CD4-positive, alpha-beta memory T cell (primary cell): Measurements from ENCODE around the gene TEX22. TPM values are rescaled to one million over a fixed set of nuclear protein-coding genes. Genes with fewer than 3 reads are reported as not detected.

Experiments
- CTCF ChIA-PET: fragments of 350-600 bp; sonication (Branson Sonifier 250); formaldehyde crosslinking; loops from one replicate; lab custom pipeline; 2021; ENCODE audit warnings: inconsistent platforms; ENCODE audit not compliant: partially characterized antibody; lab: Charles Lee
- POLR2A ChIA-PET: fragments of 350-600 bp; sonication (Branson Sonifier 250); formaldehyde crosslinking; loops from one replicate; lab custom pipeline; 2021; ENCODE audit not compliant: partially characterized antibody; lab: Charles Lee
- DNase-seq, 5 donors: peaks; one replicate each; pipeline versions ENCODE4 v3.0.0 to v3.0.0-alpha.2; 2020 to 2022; ENCODE audit warnings: mixed read lengths in 1 of 5
- H3K27ac ChIP-seq: one replicate; pipeline ENCODE4 v1.7.0; 2013; ENCODE audit warnings: low read depth, low read length
- H3K27me3 ChIP-seq: 2 replicates; pipeline ENCODE4 v1.7.0; 2013; ENCODE audit warnings: mild to moderate bottlenecking, low read length, moderate library complexity; ENCODE audit not compliant: insufficient read depth
- H3K36me3 ChIP-seq: 2 replicates; pipeline ENCODE4 v1.7.0; 2013; ENCODE audit warnings: mild to moderate bottlenecking, low read length, moderate library complexity; ENCODE audit not compliant: insufficient read depth
- H3K4me1 ChIP-seq: 2 replicates; pipeline ENCODE4 v1.7.0; 2013; ENCODE audit warnings: mild to moderate bottlenecking, low read length, moderate library complexity; ENCODE audit not compliant: insufficient read depth
- H3K4me3 ChIP-seq, 2 donors: one replicate each; pipeline ENCODE4 v1.7.0; 2013; ENCODE audit warnings: low read length in 2 of 2, mild to moderate bottlenecking in 1 of 2
- H3K9me3 ChIP-seq, 2 donors: one replicate each; pipeline ENCODE4 v1.7.0; 2013; ENCODE audit warnings: low read length in 2 of 2, control low read depth in 1 of 2; ENCODE audit not compliant: control insufficient read depth in 1 of 2
- H3K27ac Mint-ChIP-seq, 7 donors: one replicate each; pipeline ENCODE4 v1.8.0; 2020 to 2021; ENCODE audit warnings: mixed read lengths in 7 of 7, mild to moderate bottlenecking in 6 of 7, inconsistent platforms in 3 of 7, moderate library complexity in 3 of 7
- H3K27me3 Mint-ChIP-seq, 2 donors: one replicate each; pipeline ENCODE4 v1.8.0; 2020 to 2021; ENCODE audit warnings: mixed read lengths in 2 of 2
- H3K36me3 Mint-ChIP-seq, 2 donors: one replicate each; pipeline ENCODE4 v1.8.0; 2020 to 2021; ENCODE audit warnings: mixed read lengths in 2 of 2, inconsistent platforms in 1 of 2, mild to moderate bottlenecking in 1 of 2
- H3K4me1 Mint-ChIP-seq, 4 donors: one replicate each; pipeline ENCODE4 v1.8.0; 2020 to 2021; ENCODE audit warnings: mixed read lengths in 4 of 4, mild to moderate bottlenecking in 1 of 4
- H3K4me3 Mint-ChIP-seq, 8 donors: one replicate each; pipeline ENCODE4 v1.8.0; 2020 to 2021; ENCODE audit warnings: mixed read lengths in 8 of 8, mild to moderate bottlenecking in 7 of 8, moderate library complexity in 6 of 8, inconsistent platforms in 3 of 8
- H3K9me3 Mint-ChIP-seq, 8 donors: one replicate each; pipeline ENCODE4 v1.8.0; 2020 to 2021; ENCODE audit warnings: mixed read lengths in 8 of 8, mild to moderate bottlenecking in 5 of 8, inconsistent platforms in 3 of 8, moderate library complexity in 1 of 8
- intact Hi-C: fragments of 100-400 bp; cut with micrococcal nuclease; formaldehyde crosslinking; loops from one replicate; pipeline ENCODE4 v1.15.1; 2023
- polyA plus RNA-seq, 2 donors: library from polyadenylated mRNA; unstranded; fragments of 300-500 nt; fragmentation: Illumina TruSeq; gene quantifications; one replicate each; pipeline ENCODE4 v1.2.3, GENCODE V29; 2021
- total RNA-seq, 2 experiments: library from RNA; stranded (reverse); gene quantifications; one replicate each; pipeline ENCODE4 v1.2.3, GENCODE V29; 2021

TEX22 gene
- total and polyA plus RNA-seq, 4 experiments from 2014 or later: 4.7 to 7.5 TPM; not detected in 2

- Histone ChIP-seq H3K27ac (no peak overlapping the region), H3K36me3 (peaks cover 3% of the 10 kb centered on the region), H3K9me3 (no peaks in the 10 kb centered on the region), H3K4me1 (no peaks in the 10 kb centered on the region), H3K27me3 (no peaks in the 10 kb centered on the region), H3K4me3 (no peak overlapping the region)
- Mint-ChIP-seq H3K27me3 (no peaks in the 10 kb centered on the region), H3K4me1 (peaks cover 3 to 4% (median 3%) of the 10 kb centered on the region in 4 donors), H3K27ac (peak overlapping the region in 3 of 7 donors; percentile 46 to 70 (median 48)), H3K9me3 (no peaks in the 10 kb centered on the region), H3K4me3 (no peak overlapping the region), H3K36me3 (peaks cover 0 to 3% of the 10 kb centered on the region in 2 donors)
- CTCF ChIA-PET: interaction anchor here (0.6 to 2.6 kb wide), 21 partner anchors 9 to 305 kb away, joined by 3 to 35 read pairs (median 4); partner anchors contain the start of genes JAG2 and PACS2
- DNase-seq: peak; percentile 84 to 86 (median 85)
- POLR2A ChIA-PET: interaction anchor here (0.6 to 1.2 kb wide), 5 partner anchors 38 to 262 kb away, joined by 3 to 4 read pairs (median 3); partner anchors contain the start of gene PACS2
- intact Hi-C loops: loop anchor here (1.0 to 2.0 kb wide), 5 partner anchors 38 to 376 kb away; partner anchors contain the start of genes BRF1 and PACS2
Measured at GRCh38 chr14:105351920-105352851, 46.2 kb upstream of the TEX22 start.

DNA sequence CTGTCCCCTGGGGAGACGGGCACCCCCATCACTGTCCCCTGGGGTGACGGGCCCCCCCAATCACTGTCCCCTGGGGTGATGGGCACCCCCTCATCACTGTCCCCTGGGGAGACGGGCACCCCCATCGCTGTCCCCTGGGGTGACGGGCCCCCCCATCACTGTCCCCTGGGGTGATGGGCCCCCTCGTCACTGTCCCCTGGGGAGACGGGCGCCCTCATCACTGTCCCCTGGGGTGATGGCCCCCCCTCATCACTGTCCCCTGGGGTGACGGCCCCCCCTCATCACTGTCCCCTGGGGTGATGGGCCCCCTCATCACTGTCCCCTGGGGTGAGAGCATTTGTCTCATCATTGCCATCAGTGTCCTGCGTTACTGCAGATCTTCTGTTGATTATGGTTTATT, 45.2 kb upstream of the TEX22 start:
- Mint-ChIP-seq H3K4me1 (peaks cover 3 to 4% (median 3%) of the 10 kb centered on the region in 4 donors), H3K27ac (no peak overlapping the region), H3K27me3 (no peaks in the 10 kb centered on the region), H3K4me3 (no peak overlapping the region), H3K9me3 (no peaks in the 10 kb centered on the region), H3K36me3 (peaks cover 0 to 3% of the 10 kb centered on the region in 2 donors)
- H3K36me3 ChIP-seq: peaks cover 3% of the 10 kb centered on the region
- H3K9me3 ChIP-seq: no peaks in the 10 kb centered on the region
- CTCF ChIA-PET: no interaction called here
- intact Hi-C loops: loop anchor here (2.0 kb wide), 2 partner anchors 52 to 158 kb away; partner anchors contain the start of gene BRF1
- H3K4me1 ChIP-seq: no peaks in the 10 kb centered on the region
- no peak for DNase-seq
- POLR2A ChIA-PET: no interaction called here
- no peaks in the 10 kb centered on the region for H3K27me3 ChIP-seq
- H3K27ac ChIP-seq: no peak overlapping the region
- H3K4me3 ChIP-seq: no peak overlapping the region

- Histone ChIP-seq H3K36me3 (peaks cover 3% of the 10 kb centered on the region), H3K4me3 (no peak overlapping the region), H3K27me3 (no peaks in the 10 kb centered on the region), H3K9me3 (no peaks in the 10 kb centered on the region), H3K4me1 (no peaks in the 10 kb centered on the region), H3K27ac (no peak overlapping the region)
- ChIA-PET CTCF (interaction anchor here (1.3 kb wide), 1 partner anchor 82 kb away, joined by 3 read pairs; no protein-coding TSS in a partner anchor), POLR2A (no interaction called here)
- Mint-ChIP-seq H3K9me3 (no peaks in the 10 kb centered on the region), H3K36me3 (peaks cover 0 to 3% of the 10 kb centered on the region in 2 donors), H3K27me3 (no peaks in the 10 kb centered on the region), H3K27ac (no peak overlapping the region), H3K4me1 (peaks cover 3 to 4% (median 3%) of the 10 kb centered on the region in 4 donors), H3K4me3 (no peak overlapping the region)
- DNase-seq: no peak
- intact Hi-C loops: no loop called here
Measured at GRCh38 chr14:105354541-105354940, 43.8 kb upstream of the TEX22 start.

GRCh38 chr14:105355049-105355575, 43.2 kb upstream of the TEX22 start:
- Mint-ChIP-seq H3K27me3 (no peaks in the 10 kb centered on the region), H3K4me1 (peaks cover 3 to 4% (median 3%) of the 10 kb centered on the region in 4 donors), H3K27ac (no peak overlapping the region), H3K36me3 (peaks cover 0 to 3% of the 10 kb centered on the region in 2 donors), H3K9me3 (no peaks in the 10 kb centered on the region), H3K4me3 (no peak overlapping the region)
- Histone ChIP-seq H3K36me3 (peaks cover 3% of the 10 kb centered on the region), H3K9me3 (no peaks in the 10 kb centered on the region), H3K27ac (no peak overlapping the region), H3K4me3 (no peak overlapping the region), H3K27me3 (no peaks in the 10 kb centered on the region), H3K4me1 (no peaks in the 10 kb centered on the region)
- intact Hi-C loops: no loop called here
- ChIA-PET POLR2A (no interaction called here), CTCF (interaction anchor here (1.3 kb wide), 1 partner anchor 83 kb away, joined by 3 read pairs; no protein-coding TSS in a partner anchor)
- no peak for DNase-seq

DNA sequence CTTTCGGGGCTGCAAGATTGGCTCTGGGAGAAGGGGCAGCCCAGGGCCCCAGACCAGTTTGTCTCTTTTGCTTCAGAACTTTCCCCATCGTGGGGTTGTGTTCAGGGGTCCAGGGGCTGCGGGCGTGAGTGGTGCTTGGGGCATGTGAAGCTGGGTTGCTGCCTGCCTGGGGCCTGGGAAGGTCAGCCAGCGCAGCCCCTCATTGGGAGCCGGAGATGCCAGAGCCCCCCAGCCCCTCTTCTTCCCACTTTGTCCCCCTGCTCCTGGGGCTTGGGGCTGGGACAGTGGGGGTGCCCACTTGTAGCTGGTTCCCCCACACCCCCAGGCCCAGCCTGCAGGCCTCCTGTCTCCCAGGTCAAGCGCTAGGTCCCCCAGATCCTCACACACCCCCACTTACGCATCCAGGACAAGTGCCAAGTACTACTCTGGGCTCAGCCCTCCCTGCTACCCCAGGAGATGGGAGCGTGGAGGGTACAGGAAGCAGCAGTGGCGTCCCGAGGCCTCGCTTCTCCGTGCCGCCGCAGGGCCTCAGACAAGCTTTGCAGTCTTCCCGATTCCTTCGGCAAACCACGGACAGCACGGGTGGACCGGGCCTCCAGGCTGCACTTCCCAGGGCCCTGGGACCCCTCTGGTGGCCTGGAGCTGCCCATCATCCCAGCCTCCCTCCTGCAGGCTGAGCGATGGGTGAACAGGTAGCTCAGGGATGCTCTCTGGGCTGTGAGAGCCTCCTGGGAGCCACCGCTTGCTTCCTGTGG, 42.3 kb upstream of the TEX22 start:
- Mint-ChIP-seq H3K4me1 (peaks cover 3 to 4% (median 3%) of the 10 kb centered on the region in 4 donors), H3K27me3 (no peaks in the 10 kb centered on the region), H3K4me3 (no peak overlapping the region), H3K9me3 (no peaks in the 10 kb centered on the region), H3K27ac (no peak overlapping the region), H3K36me3 (peaks cover 0 to 3% of the 10 kb centered on the region in 2 donors)
- DNase-seq: no peak
- Histone ChIP-seq H3K4me1 (no peaks in the 10 kb centered on the region), H3K36me3 (peaks cover 3% of the 10 kb centered on the region), H3K27ac (no peak overlapping the region), H3K4me3 (no peak overlapping the region), H3K9me3 (no peaks in the 10 kb centered on the region), H3K27me3 (no peaks in the 10 kb centered on the region)
- CTCF ChIA-PET: no interaction called here
- POLR2A ChIA-PET: no interaction called here
- intact Hi-C loops: no loop called here

DNA sequence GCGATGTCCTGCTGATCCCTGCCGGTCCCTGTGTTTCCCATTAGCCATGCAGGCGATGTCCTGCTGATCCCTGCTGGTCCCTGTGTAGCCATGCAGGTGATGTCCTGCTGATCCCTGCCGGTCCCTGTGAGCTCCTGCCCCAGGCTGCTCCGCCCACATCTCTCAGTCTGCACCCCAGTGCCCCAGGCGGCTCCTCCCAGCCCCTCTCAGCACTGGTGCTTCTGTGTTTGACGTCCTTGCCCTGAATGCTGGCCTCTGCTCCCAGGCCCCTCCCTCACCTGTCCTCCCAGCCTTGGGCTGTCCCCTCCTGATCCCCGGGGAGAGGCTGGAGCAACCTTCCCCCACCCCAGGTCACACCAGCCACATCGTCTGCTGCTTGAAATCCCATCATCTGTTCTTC, 41.4 kb upstream of the TEX22 start:
- intact Hi-C loops: no loop called here
- H3K27ac Mint-ChIP-seq: peak overlapping the region in 3 of 7 donors; percentile 30 to 37 (median 35)
- peaks cover 3 to 4% (median 3%) of the 10 kb centered on the region in 4 donors for H3K4me1 Mint-ChIP-seq
- CTCF ChIA-PET: no interaction called here
- H3K27me3 Mint-ChIP-seq: no peaks in the 10 kb centered on the region
- Histone ChIP-seq H3K27ac (no peak overlapping the region), H3K9me3 (no peaks in the 10 kb centered on the region), H3K27me3 (no peaks in the 10 kb centered on the region), H3K4me1 (no peaks in the 10 kb centered on the region), H3K36me3 (peaks cover 3% of the 10 kb centered on the region), H3K4me3 (no peak overlapping the region)
- POLR2A ChIA-PET: no interaction called here
- H3K36me3 Mint-ChIP-seq: peaks cover 0 to 3% of the 10 kb centered on the region in 2 donors
- H3K9me3 Mint-ChIP-seq: no peaks in the 10 kb centered on the region
- DNase-seq: no peak
- H3K4me3 Mint-ChIP-seq: no peak overlapping the region
